Lung (tissue), 16 donors: ENCODE measurements around the gene INTS6L. TPM values are rescaled to one million over a fixed set of nuclear protein-coding genes. Genes with fewer than 3 reads are reported as not detected.
A peak's percentile ranks its signal among the peaks of the same experiment; 100 is the strongest.

Source experiments
- ATAC-seq: fragments of 200-7000 bp; cut with Tn5 transposase; one replicate; pipeline ENCODE4 v1.9.1; 2020; ENCODE audit warnings: moderate number of reproducible peaks; ENCODE audit not compliant: insufficient read depth, low FRiP score
- DNase-seq, 3 donors: peaks; one replicate each; pipeline ENCODE4 v3.0.0-alpha.2; 2013 to 2017
- H3K27ac ChIP-seq, 2 donors: one replicate each; pipeline ENCODE4 v1.5.1; 2013; ENCODE audit warnings: mild to moderate bottlenecking in 2 of 2, moderate library complexity in 2 of 2, control low read depth in 1 of 2, inconsistent platforms in 1 of 2, low read depth in 1 of 2, low read length in 1 of 2
- H3K27me3 ChIP-seq, 3 donors: one replicate each; pipeline ENCODE4 v1.5.1; 2013; ENCODE audit warnings: low read length in 2 of 3; ENCODE audit not compliant: control insufficient read depth in 3 of 3, insufficient read depth in 3 of 3
- H3K36me3 ChIP-seq, 4 donors: one replicate each; pipeline ENCODE4 v1.5.1; 2013; ENCODE audit warnings: low read length in 4 of 4, mild to moderate bottlenecking in 1 of 4, moderate library complexity in 1 of 4; ENCODE audit not compliant: control insufficient read depth in 4 of 4, insufficient read depth in 4 of 4
- H3K4me1 ChIP-seq, 5 donors: one replicate each; pipeline ENCODE4 v1.5.1; 2013; ENCODE audit warnings: low read length in 5 of 5, mild to moderate bottlenecking in 2 of 5, moderate library complexity in 1 of 5; ENCODE audit not compliant: control insufficient read depth in 5 of 5, insufficient read depth in 5 of 5
- H3K4me3 ChIP-seq: one replicate; pipeline ENCODE4 v1.5.1; 2013; ENCODE audit warnings: mild to moderate bottlenecking, control low read depth, moderate library complexity
- H3K9ac ChIP-seq, 2 donors: one replicate each; pipeline ENCODE4 v1.5.1; 2013; ENCODE audit warnings: low read length in 2 of 2, control low read depth in 1 of 2; ENCODE audit not compliant: insufficient read depth in 1 of 2
- H3K9me3 ChIP-seq, 4 donors: one replicate each; pipeline ENCODE4 v1.5.1; 2013; ENCODE audit warnings: low read length in 3 of 4, mild to moderate bottlenecking in 1 of 4, moderate library complexity in 1 of 4; ENCODE audit not compliant: control insufficient read depth in 4 of 4, insufficient read depth in 3 of 4
- WGBS, 2 donors: extraction: QIAGEN DNeasy Blood & Tissue Kit; methylation state at CpG; one replicate each; pipeline ENCODE4 v1.1.7; 2013; 5-methylcytosine and 5-hydroxymethylcytosine counted together
- long read RNA-seq, 5 donors: transcript quantifications; one replicate each; lab custom pipeline, GENCODE V29; 2026
- polyA plus RNA-seq, 2 donors: library from polyadenylated mRNA; stranded (reverse); fragments of 200-250 nt; gene quantifications; one replicate each; pipeline ENCODE4 v1.2.1, GENCODE V29; 2013
- total RNA-seq, 2 donors: library from RNA; depleted of rRNA in 1 of 2; stranded (reverse); fragments of >200 nt in 1 of 2; gene quantifications; one replicate each; pipeline ENCODE4 v1.2.1, GENCODE V29; 2014 to 2021
- TF ChIP-seq, protein P1 (sequence below): IDR thresholded peaks from 2 replicates; pipeline ENCODE4 v1.5.1; 2012; ENCODE audit warnings: mild to moderate bottlenecking; ENCODE audit errors: control extremely low read depth, extremely low read depth
- donor health status: control.
- donor health status: control.
- donor health status: Bipolar disorder and iron deficiency.
- donor health status: healthy.
- donor health status: DM: yes; HTN: yes; CAD: no.

Gene INTS6L, protein sequence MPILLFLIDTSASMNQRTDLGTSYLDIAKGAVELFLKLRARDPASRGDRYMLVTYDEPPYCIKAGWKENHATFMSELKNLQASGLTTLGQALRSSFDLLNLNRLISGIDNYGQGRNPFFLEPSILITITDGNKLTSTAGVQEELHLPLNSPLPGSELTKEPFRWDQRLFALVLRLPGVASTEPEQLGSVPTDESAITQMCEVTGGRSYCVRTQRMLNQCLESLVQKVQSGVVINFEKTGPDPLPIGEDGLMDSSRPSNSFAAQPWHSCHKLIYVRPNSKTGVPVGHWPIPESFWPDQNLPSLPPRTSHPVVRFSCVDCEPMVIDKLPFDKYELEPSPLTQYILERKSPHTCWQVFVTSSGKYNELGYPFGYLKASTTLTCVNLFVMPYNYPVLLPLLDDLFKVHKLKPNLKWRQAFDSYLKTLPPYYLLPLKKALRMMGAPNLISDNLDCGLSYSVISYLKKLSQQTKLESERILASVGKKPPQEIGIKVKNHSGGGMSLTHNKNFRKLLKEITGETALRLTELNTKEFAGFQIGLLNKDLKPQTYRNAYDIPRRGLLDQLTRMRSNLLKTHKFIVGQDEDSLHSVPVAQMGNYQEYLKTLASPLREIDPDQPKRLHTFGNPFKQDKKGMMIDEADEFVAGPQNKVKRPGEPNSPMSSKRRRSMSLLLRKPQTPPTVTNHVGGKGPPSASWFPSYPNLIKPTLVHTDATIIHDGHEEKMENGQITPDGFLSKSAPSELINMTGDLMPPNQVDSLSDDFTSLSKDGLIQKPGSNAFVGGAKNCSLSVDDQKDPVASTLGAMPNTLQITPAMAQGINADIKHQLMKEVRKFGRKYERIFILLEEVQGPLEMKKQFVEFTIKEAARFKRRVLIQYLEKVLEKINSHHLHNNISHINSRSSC
- 10 to 100 TPM in 1 of 2 donors, 1 to 10 TPM in 1; 6.8 to 19.6 TPM for total RNA-seq
- 10 to 100 TPM in 1 of 2 donors, 1 to 10 TPM in 1; 3.5 to 10.7 TPM for polyA plus RNA-seq
- long read RNA-seq, donor 1, partial matches to known transcripts: 15 of 15 reads
- long read RNA-seq, donor 1, other reads (novel, unspliced or antisense): 0 of 15 reads
- long read RNA-seq, donor 2, partial matches to known transcripts: 0 of 1 reads
- long read RNA-seq, donor 2, other reads (novel, unspliced or antisense): 0 of 1 reads
- long read RNA-seq, donor 3: 0 reads
- long read RNA-seq, donor 4: 0 reads
- long read RNA-seq, donor 5, partial matches to known transcripts: 0 of 3 reads
- long read RNA-seq, donor 5, other reads (novel, unspliced or antisense): 0 of 3 reads

DNA sequence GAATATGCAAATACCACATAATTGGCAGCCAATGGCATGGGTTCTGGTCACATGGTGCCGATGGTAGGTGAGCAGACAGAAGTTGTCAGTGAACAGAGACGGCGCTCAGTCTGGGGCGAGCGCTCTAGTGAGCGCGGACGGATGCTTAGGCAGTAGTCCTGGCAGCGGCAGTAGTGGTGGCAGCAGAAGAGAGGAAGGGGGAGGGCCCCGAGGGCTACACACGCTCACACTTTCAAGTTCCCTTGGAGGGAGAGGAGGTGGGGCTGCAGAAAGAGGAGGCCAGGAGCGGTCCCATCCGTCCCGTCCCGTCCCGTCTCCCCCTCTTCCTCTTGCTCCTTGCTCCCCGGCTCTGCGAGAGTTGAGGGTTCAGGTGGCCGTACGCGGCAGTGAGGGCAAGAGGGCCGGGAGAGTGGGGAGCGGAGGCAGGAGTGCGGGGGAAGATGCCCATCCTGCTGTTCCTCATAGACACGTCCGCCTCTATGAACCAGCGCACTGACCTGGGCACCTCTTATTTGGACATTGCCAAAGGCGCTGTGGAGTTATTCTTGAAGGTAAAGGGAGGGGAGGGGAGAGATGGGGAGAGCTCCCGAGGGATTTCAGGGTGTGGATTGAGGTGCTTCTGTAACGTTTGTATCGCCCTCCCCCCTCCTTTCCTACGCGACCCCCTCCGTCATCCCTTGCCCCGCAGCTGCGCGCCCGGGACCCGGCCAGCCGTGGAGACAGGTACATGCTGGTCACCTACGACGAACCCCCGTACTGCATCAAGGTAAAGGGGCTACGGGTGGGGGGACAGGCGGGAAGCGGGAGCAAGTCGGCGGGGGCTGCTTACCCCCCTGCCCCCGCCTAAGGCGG, at the start of gene INTS6L:
Gene INTS6L (plus strand): TSS at position 108 of the 852 bp plus-strand sequence. CDS start 333 bp downstream, at position 441.
- 1 to 37% methylated on average over 18 to 50 of the region's 50 CpGs for WGBS, 2 donors
- TF ChIP-seq, protein P1, sequence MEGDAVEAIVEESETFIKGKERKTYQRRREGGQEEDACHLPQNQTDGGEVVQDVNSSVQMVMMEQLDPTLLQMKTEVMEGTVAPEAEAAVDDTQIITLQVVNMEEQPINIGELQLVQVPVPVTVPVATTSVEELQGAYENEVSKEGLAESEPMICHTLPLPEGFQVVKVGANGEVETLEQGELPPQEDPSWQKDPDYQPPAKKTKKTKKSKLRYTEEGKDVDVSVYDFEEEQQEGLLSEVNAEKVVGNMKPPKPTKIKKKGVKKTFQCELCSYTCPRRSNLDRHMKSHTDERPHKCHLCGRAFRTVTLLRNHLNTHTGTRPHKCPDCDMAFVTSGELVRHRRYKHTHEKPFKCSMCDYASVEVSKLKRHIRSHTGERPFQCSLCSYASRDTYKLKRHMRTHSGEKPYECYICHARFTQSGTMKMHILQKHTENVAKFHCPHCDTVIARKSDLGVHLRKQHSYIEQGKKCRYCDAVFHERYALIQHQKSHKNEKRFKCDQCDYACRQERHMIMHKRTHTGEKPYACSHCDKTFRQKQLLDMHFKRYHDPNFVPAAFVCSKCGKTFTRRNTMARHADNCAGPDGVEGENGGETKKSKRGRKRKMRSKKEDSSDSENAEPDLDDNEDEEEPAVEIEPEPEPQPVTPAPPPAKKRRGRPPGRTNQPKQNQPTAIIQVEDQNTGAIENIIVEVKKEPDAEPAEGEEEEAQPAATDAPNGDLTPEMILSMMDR: no peak
- no peaks in the 10 kb centered on the region for H3K9me3 ChIP-seq
- peak within 1 kb of the TSS; percentile 58 for H3K4me3 ChIP-seq
- H3K36me3 ChIP-seq: no peaks in the 10 kb centered on the region
- peak within 1 kb of the TSS; percentile 58 to 70 for H3K9ac ChIP-seq
- H3K4me1 ChIP-seq: no peaks in the 10 kb centered on the region
- peak; percentile 92 to 96 (median 95) for DNase-seq
- H3K27ac ChIP-seq: peak within 1 kb of the TSS; percentile 56 to 93
- peak; percentile 84 for ATAC-seq
- peaks cover 0 to 5% (median 3%) of the 10 kb centered on the region in 3 donors for H3K27me3 ChIP-seq

DNA sequence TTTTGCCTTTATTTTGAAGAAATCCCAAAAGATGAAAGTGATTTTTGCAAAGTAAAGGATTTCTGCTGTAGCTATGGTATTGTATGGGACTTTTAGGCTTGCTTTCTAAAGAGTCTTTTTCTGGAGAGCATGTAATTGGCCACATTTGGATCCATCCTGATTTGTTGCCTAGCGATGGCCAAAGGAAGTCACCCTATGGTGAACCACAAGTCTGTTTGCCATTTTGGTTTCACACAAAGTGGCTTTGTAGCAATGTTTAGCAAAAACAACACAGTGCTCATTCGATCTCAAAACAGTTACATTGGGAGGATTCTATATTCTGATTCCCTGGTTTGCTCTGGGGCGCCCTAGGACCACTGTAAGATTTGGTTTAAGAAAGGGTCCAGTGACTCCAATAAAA, 44.1 kb upstream of the INTS6L start:
- no peak for ATAC-seq

More for the DNA sequence above, 44.1 kb upstream of the INTS6L start:
- H3K9me3 ChIP-seq: no peaks in the 10 kb centered on the region
- no peak overlapping the region for H3K9ac ChIP-seq
- H3K27ac ChIP-seq: no peak overlapping the region
- WGBS, 2 donors: 65 to 71% methylated on average over 3 of the region's 3 CpGs
- no peaks in the 10 kb centered on the region for H3K4me1 ChIP-seq
- H3K36me3 ChIP-seq: no peaks in the 10 kb centered on the region
- DNase-seq: no peak
- H3K4me3 ChIP-seq: no peak overlapping the region
- peaks cover 0 to 14% (median 11%) of the 10 kb centered on the region in 3 donors for H3K27me3 ChIP-seq
- TF ChIP-seq, protein P1: no peak
